Measurements from ENCODE around the gene UXS1. TPM values are rescaled to one million over a fixed set of nuclear protein-coding genes. Genes with fewer than 3 reads are reported as not detected.

UXS1 gene
- total and polyA plus RNA-seq, 9 of the 15 experiments (the other 6 are each of a cell fraction or from before 2014, with no cell fraction given), result 5.8 to 25.8 (median 15.0) TPM

- TF ChIP-seq, protein P1, sequence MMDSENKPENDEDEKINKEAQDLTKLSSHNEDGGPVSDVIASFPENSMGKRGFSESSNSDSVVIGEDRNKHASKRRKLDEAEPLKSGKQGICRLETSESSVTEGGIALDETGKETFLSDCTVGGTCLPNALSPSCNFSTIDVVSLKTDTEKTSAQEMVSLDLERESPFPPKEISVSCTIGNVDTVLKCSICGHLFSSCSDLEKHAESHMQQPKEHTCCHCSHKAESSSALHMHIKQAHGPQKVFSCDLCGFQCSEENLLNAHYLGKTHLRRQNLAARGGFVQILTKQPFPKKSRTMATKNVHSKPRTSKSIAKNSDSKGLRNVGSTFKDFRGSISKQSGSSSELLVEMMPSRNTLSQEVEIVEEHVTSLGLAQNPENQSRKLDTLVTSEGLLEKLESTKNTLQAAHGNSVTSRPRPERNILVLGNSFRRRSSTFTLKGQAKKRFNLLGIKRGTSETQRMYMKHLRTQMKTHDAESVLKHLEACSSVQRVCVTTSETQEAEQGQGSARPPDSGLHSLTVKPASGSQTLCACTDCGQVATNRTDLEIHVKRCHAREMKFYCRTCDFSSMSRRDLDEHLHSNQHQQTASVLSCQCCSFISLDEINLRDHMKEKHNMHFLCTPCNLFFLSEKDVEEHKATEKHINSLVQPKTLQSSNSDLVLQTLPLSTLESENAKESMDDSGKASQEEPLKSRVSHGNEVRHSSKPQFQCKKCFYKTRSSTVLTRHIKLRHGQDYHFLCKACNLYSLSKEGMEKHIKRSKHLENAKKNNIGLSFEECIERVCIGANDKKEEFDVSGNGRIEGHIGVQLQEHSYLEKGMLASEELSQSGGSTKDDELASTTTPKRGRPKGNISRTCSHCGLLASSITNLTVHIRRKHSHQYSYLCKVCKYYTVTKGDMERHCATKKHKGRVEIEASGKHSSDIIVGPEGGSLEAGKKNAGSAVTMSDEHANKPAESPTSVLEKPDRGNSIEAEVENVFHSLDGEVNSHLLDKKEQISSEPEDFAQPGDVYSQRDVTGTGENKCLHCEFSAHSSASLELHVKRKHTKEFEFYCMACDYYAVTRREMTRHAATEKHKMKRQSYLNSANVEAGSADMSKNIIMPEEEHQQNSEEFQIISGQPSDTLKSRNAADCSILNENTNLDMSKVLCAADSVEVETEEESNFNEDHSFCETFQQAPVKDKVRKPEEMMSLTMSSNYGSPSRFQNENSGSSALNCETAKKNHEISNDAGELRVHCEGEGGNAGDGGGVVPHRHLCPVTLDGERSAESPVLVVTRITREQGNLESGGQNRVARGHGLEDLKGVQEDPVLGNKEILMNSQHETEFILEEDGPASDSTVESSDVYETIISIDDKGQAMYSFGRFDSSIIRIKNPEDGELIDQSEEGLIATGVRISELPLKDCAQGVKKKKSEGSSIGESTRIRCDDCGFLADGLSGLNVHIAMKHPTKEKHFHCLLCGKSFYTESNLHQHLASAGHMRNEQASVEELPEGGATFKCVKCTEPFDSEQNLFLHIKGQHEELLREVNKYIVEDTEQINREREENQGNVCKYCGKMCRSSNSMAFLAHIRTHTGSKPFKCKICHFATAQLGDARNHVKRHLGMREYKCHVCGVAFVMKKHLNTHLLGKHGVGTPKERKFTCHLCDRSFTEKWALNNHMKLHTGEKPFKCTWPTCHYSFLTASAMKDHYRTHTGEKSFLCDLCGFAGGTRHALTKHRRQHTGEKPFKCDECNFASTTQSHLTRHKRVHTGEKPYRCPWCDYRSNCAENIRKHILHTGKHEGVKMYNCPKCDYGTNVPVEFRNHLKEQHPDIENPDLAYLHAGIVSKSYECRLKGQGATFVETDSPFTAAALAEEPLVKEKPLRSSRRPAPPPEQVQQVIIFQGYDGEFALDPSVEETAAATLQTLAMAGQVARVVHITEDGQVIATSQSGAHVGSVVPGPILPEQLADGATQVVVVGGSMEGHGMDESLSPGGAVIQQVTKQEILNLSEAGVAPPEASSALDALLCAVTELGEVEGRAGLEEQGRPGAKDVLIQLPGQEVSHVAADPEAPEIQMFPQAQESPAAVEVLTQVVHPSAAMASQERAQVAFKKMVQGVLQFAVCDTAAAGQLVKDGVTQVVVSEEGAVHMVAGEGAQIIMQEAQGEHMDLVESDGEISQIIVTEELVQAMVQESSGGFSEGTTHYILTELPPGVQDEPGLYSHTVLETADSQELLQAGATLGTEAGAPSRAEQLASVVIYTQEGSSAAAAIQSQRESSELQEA (IDR thresholded peaks at IDR 0.05; ENCODE audit: low read depth), result no peak
- no peak for TF ChIP-seq CEBPG (CRISPR knock-in tag; IDR thresholded peaks at IDR 0.05)
- TF ChIP-seq CEBPG (tag; conservative IDR thresholded peaks at IDR 0.05 in 1 of 2, IDR thresholded peaks at IDR 0.05 in 1 of 2), result no peak
- TF ChIP-seq POLR2G (IDR thresholded peaks at IDR 0.05; ENCODE audit: low read depth, low read length), result peak; percentile 88
- TF ChIP-seq PCBP2 (IDR thresholded peaks at IDR 0.05; ENCODE audit: low read depth, low read length, poor library complexity, severe bottlenecking), result no peak
- TF ChIP-seq, protein P2, sequence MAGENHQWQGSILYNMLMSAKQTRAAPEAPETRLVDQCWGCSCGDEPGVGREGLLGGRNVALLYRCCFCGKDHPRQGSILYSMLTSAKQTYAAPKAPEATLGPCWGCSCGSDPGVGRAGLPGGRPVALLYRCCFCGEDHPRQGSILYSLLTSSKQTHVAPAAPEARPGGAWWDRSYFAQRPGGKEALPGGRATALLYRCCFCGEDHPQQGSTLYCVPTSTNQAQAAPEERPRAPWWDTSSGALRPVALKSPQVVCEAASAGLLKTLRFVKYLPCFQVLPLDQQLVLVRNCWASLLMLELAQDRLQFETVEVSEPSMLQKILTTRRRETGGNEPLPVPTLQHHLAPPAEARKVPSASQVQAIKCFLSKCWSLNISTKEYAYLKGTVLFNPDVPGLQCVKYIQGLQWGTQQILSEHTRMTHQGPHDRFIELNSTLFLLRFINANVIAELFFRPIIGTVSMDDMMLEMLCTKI (IDR thresholded peaks at IDR 0.05; ENCODE audit: partially characterized antibody), result no peak
- TF ChIP-seq NFATC3 (IDR thresholded peaks at IDR 0.05), result no peak
- no peak for TF ChIP-seq MTA1 (IDR thresholded peaks at IDR 0.05; ENCODE audit: borderline replicate concordance)
- TF ChIP-seq ZNF655 (CRISPR knock-in tag; IDR thresholded peaks at IDR 0.05), result no peak
- TF ChIP-seq, protein P3, sequence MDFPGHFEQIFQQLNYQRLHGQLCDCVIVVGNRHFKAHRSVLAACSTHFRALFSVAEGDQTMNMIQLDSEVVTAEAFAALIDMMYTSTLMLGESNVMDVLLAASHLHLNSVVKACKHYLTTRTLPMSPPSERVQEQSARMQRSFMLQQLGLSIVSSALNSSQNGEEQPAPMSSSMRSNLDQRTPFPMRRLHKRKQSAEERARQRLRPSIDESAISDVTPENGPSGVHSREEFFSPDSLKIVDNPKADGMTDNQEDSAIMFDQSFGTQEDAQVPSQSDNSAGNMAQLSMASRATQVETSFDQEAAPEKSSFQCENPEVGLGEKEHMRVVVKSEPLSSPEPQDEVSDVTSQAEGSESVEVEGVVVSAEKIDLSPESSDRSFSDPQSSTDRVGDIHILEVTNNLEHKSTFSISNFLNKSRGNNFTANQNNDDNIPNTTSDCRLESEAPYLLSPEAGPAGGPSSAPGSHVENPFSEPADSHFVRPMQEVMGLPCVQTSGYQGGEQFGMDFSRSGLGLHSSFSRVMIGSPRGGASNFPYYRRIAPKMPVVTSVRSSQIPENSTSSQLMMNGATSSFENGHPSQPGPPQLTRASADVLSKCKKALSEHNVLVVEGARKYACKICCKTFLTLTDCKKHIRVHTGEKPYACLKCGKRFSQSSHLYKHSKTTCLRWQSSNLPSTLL (IDR thresholded peaks at IDR 0.05), result no peak
- no peak for TF ChIP-seq JUND (IDR thresholded peaks at IDR 0.05; ENCODE audit: borderline replicate concordance, low read depth, low read length)
- no peak for TF ChIP-seq JUND (tag; IDR thresholded peaks at IDR 0.05; ENCODE audit: borderline replicate concordance, low read depth, low read length)
- TF ChIP-seq FOXM1 (IDR thresholded peaks at IDR 0.05; ENCODE audit: low read depth), result no peak
- no peak for TF ChIP-seq FOXM1 (CRISPR knock-in tag; IDR thresholded peaks at IDR 0.05; ENCODE audit: low read depth)
Measured at GRCh38 chr2:106193977-106194778, at the start of gene UXS1 (continued).

All from K562 (cell line).